ENCODE data around the gene SH2D6. TPM values are rescaled to one million over a fixed set of nuclear protein-coding genes. Genes with fewer than 3 reads are reported as not detected.

The SH2D6 gene
- total RNA-seq, 1 donor from 2014 or later = 0.64 TPM

DNA sequence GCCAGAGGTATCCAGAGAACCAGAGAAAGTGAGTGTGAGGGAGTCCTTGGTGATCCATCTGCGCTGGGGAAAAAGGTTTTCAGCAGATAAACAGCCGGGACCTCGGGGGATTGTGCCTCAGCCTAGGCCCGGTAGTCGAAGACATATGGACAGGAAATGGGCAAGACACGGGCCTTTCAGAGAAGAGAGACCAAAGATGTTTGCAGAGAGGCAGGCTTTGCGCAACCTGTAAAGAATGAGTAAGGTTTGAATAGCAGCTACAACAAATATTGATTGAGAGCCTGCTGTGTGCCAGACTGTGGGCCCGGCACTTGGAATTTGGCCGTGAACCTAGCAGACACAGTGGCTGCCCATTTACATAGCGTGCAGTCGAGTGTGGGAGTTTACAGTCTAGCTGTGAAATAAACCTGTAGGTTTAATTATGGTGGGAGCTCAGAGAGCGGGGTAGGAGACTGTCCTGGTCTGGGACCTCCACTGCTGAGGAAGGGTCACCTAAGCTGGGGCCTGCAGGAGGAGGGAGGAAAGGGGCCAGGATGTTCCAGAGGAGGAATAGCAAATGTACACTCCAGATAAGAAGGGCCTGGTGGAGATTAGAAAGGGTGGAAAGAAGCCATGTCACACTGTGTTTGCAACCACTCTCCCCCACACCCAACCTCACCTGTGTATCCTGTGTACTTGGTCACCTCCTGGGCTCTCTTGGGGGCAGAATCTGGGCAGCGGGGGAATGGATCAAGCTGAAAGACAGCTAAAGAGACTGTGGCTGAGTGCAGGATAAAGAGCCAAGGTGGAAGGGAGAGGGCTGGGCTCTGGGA lies 3.0 kb downstream of the SH2D6 start:
- TF ChIP-seq CTCF (IDR thresholded peaks at IDR 0.05; ENCODE audit: partially characterized antibody, unreplicated experiment) = no peak
- peaks cover 42% of the 10 kb centered on the region for H3K4me1 Mint-ChIP-seq (ENCODE audit: low read depth, unreplicated experiment)
- no peak for DNase-seq
- peak overlapping the region; percentile 78 for H3K4me3 Mint-ChIP-seq (ENCODE audit: unreplicated experiment)
- H3K9me3 Mint-ChIP-seq (ENCODE audit: unreplicated experiment) = peaks cover 19% of the 10 kb centered on the region
- peak overlapping the region; percentile 99 for H3K27ac Mint-ChIP-seq (ENCODE audit: unreplicated experiment)
- no peaks in the 10 kb centered on the region for H3K36me3 Mint-ChIP-seq (ENCODE audit: unreplicated experiment)
- H3K27me3 Mint-ChIP-seq (ENCODE audit: unreplicated experiment) = peaks cover 17% of the 10 kb centered on the region

GRCh38 chr2:85422072-85422457 lies 3.6 kb downstream of the SH2D6 start:
- H3K9me3 Mint-ChIP-seq (ENCODE audit: unreplicated experiment) = peaks cover 19% of the 10 kb centered on the region
- peaks cover 42% of the 10 kb centered on the region for H3K4me1 Mint-ChIP-seq (ENCODE audit: low read depth, unreplicated experiment)
- peaks cover 17% of the 10 kb centered on the region for H3K27me3 Mint-ChIP-seq (ENCODE audit: unreplicated experiment)
- TF ChIP-seq CTCF (IDR thresholded peaks at IDR 0.05; ENCODE audit: partially characterized antibody, unreplicated experiment) = no peak
- peak overlapping the region; percentile 99 for H3K27ac Mint-ChIP-seq (ENCODE audit: unreplicated experiment)
- DNase-seq = no peak
- no peaks in the 10 kb centered on the region for H3K36me3 Mint-ChIP-seq (ENCODE audit: unreplicated experiment)
- H3K4me3 Mint-ChIP-seq (ENCODE audit: unreplicated experiment) = peak overlapping the region; percentile 0

- peak; percentile 77 for DNase-seq
- Mint-ChIP-seq H3K4me3 (ENCODE audit: unreplicated experiment) (peak overlapping the region; percentile 12), H3K27me3 (ENCODE audit: unreplicated experiment) (peaks cover 21% of the 10 kb centered on the region), H3K9me3 (ENCODE audit: unreplicated experiment) (peaks cover 19% of the 10 kb centered on the region), H3K4me1 (ENCODE audit: low read depth, unreplicated experiment) (peaks cover 45% of the 10 kb centered on the region), H3K36me3 (ENCODE audit: unreplicated experiment) (no peaks in the 10 kb centered on the region), H3K27ac (ENCODE audit: unreplicated experiment) (peak overlapping the region; percentile 88)
- no peak for TF ChIP-seq CTCF (IDR thresholded peaks at IDR 0.05; ENCODE audit: partially characterized antibody, unreplicated experiment)
Measured at GRCh38 chr2:85423525-85423924, 5.0 kb downstream of the SH2D6 start.

GRCh38 chr2:85425588-85425987 lies 7.1 kb downstream of the SH2D6 start:
- H3K27ac Mint-ChIP-seq (ENCODE audit: unreplicated experiment) = no peak overlapping the region
- DNase-seq = no peak
- peaks cover 19% of the 10 kb centered on the region for H3K9me3 Mint-ChIP-seq (ENCODE audit: unreplicated experiment)
- H3K4me1 Mint-ChIP-seq (ENCODE audit: low read depth, unreplicated experiment) = peaks cover 42% of the 10 kb centered on the region
- no peak for TF ChIP-seq CTCF (IDR thresholded peaks at IDR 0.05; ENCODE audit: partially characterized antibody, unreplicated experiment)
- H3K36me3 Mint-ChIP-seq (ENCODE audit: unreplicated experiment) = no peaks in the 10 kb centered on the region
- peaks cover 22% of the 10 kb centered on the region for H3K27me3 Mint-ChIP-seq (ENCODE audit: unreplicated experiment)
- no peak overlapping the region for H3K4me3 Mint-ChIP-seq (ENCODE audit: unreplicated experiment)

DNA sequence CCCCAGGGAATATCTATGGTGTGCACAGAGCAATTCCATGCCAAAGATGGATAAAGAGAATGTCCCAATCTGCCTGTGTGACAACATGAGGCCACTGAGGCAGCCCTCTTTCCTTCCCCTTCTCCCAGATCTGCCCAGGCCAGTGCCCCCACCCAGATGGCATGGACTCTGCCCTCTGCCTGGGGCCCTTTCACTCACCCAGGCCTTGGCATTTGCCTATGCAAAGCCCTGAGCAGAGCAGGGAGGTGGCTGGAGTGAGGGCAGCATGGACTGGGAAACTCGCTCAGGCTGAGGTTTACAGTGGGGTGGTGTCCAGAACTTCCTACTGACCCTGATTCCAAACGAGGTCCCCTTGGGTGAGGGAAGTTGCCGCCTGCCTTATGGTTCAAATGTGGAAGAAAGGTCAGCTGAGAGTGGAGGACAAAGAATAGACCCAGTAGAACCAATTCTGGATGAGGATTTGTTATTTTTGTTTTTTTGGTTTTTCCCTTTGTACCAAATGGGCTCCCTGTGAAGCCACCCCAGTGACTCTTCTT lies 8.9 kb downstream of the SH2D6 start:
- no peak overlapping the region for H3K27ac Mint-ChIP-seq (ENCODE audit: unreplicated experiment)
- H3K4me1 Mint-ChIP-seq (ENCODE audit: low read depth, unreplicated experiment) = peaks cover 31% of the 10 kb centered on the region
- H3K9me3 Mint-ChIP-seq (ENCODE audit: unreplicated experiment) = peaks cover 12% of the 10 kb centered on the region
- DNase-seq = no peak
- H3K4me3 Mint-ChIP-seq (ENCODE audit: unreplicated experiment) = no peak overlapping the region
- peaks cover 17% of the 10 kb centered on the region for H3K27me3 Mint-ChIP-seq (ENCODE audit: unreplicated experiment)
- TF ChIP-seq CTCF (IDR thresholded peaks at IDR 0.05; ENCODE audit: partially characterized antibody, unreplicated experiment) = no peak
- no peaks in the 10 kb centered on the region for H3K36me3 Mint-ChIP-seq (ENCODE audit: unreplicated experiment)

Data from glutamatergic neuron (in vitro differentiated cells).